MG63 (cell line): ENCODE measurements around the gene ANKRD60. TPM values are rescaled to one million over a fixed set of nuclear protein-coding genes. Genes with fewer than 3 reads are reported as not detected.

Experiments used
- DNase-seq: peaks from one replicate; pipeline ENCODE4 v3.0.0-alpha.2; 2020
- H3K27me3 ChIP-seq: fragments of 250-450 bp; sonication (Bioruptor Pico); 2 replicates; pipeline ENCODE4 v1.5.1; 2020; ENCODE audit warnings: mild to moderate bottlenecking, moderate library complexity
- H3K36me3 ChIP-seq: fragments of 250-450 bp; sonication (Bioruptor Pico); 2 replicates; pipeline ENCODE4 v1.5.1; 2020; ENCODE audit warnings: mild to moderate bottlenecking, moderate library complexity
- H3K4me3 ChIP-seq: fragments of 250-450 bp; sonication (Bioruptor Pico); 2 replicates; pipeline ENCODE4 v1.5.1; 2020; ENCODE audit warnings: mild to moderate bottlenecking, moderate library complexity
- H3K9me3 ChIP-seq: fragments of 250-450 bp; sonication (Bioruptor Pico); 2 replicates; pipeline ENCODE4 v1.5.1; 2020; ENCODE audit warnings: mild to moderate bottlenecking, moderate library complexity
- total RNA-seq: library from RNA; depleted of rRNA; stranded (reverse); fragments of >200 nt; shearing (Covaris generic); gene quantifications from 2 replicates; pipeline ENCODE4 v1.2.3, GENCODE V29; 2014; ENCODE audit warnings: low replicate concordance

The ANKRD60 gene
- total RNA-seq, 1 experiment from 2014 or later = not detected

- Histone ChIP-seq H3K27me3 (no peaks in the 10 kb centered on the region), H3K36me3 (peaks cover 9% of the 10 kb centered on the region), H3K9me3 (peaks cover 8% of the 10 kb centered on the region), H3K4me3 (no peak overlapping the region)
- DNase-seq = no peak
Observed at GRCh38 chr20:58251348-58251978, 23.0 kb upstream of the ANKRD60 start.

GRCh38 chr20:58246346-58246745 lies 17.9 kb upstream of the ANKRD60 start:
- H3K36me3 ChIP-seq = peaks cover 29% of the 10 kb centered on the region
- no peak overlapping the region for H3K4me3 ChIP-seq
- H3K27me3 ChIP-seq = no peaks in the 10 kb centered on the region
- H3K9me3 ChIP-seq = no peaks in the 10 kb centered on the region
- DNase-seq = no peak

GRCh38 chr20:58245931-58246330 lies 17.5 kb upstream of the ANKRD60 start:
- H3K27me3 ChIP-seq = no peaks in the 10 kb centered on the region
- H3K36me3 ChIP-seq = peaks cover 29% of the 10 kb centered on the region
- no peak overlapping the region for H3K4me3 ChIP-seq
- H3K9me3 ChIP-seq = no peaks in the 10 kb centered on the region
- no peak for DNase-seq

- H3K9me3 ChIP-seq = no peaks in the 10 kb centered on the region
- DNase-seq = no peak
- no peak overlapping the region for H3K4me3 ChIP-seq
- H3K36me3 ChIP-seq = peaks cover 29% of the 10 kb centered on the region
- no peaks in the 10 kb centered on the region for H3K27me3 ChIP-seq
Observed at GRCh38 chr20:58245181-58245891, 16.9 kb upstream of the ANKRD60 start.

GRCh38 chr20:58244517-58245030 lies 16.1 kb upstream of the ANKRD60 start:
- H3K27me3 ChIP-seq = no peaks in the 10 kb centered on the region
- peaks cover 29% of the 10 kb centered on the region for H3K36me3 ChIP-seq
- no peaks in the 10 kb centered on the region for H3K9me3 ChIP-seq
- no peak for DNase-seq
- no peak overlapping the region for H3K4me3 ChIP-seq

GRCh38 chr20:58243653-58244410 lies 15.4 kb upstream of the ANKRD60 start:
- H3K36me3 ChIP-seq = peaks cover 29% of the 10 kb centered on the region
- no peak overlapping the region for H3K4me3 ChIP-seq
- H3K9me3 ChIP-seq = no peaks in the 10 kb centered on the region
- no peaks in the 10 kb centered on the region for H3K27me3 ChIP-seq
- DNase-seq = no peak

- no peaks in the 10 kb centered on the region for H3K9me3 ChIP-seq
- H3K4me3 ChIP-seq = no peak overlapping the region
- H3K27me3 ChIP-seq = no peaks in the 10 kb centered on the region
- H3K36me3 ChIP-seq = peaks cover 29% of the 10 kb centered on the region
- no peak for DNase-seq
Observed at GRCh38 chr20:58242824-58243223, 14.4 kb upstream of the ANKRD60 start.

- no peak for DNase-seq
Observed at GRCh38 chr20:58241766-58242465, 13.5 kb upstream of the ANKRD60 start.

GRCh38 chr20:58240471-58240870 lies 12.0 kb upstream of the ANKRD60 start:
- Histone ChIP-seq H3K4me3 (no peak overlapping the region), H3K36me3 (peaks cover 15% of the 10 kb centered on the region), H3K27me3 (no peaks in the 10 kb centered on the region), H3K9me3 (no peaks in the 10 kb centered on the region)
- DNase-seq = no peak

More at GRCh38 chr20:58241766-58242465, 13.5 kb upstream of the ANKRD60 start:
- Histone ChIP-seq H3K27me3 (no peaks in the 10 kb centered on the region), H3K36me3 (peaks cover 24% of the 10 kb centered on the region), H3K4me3 (no peak overlapping the region), H3K9me3 (no peaks in the 10 kb centered on the region)

- no peak for DNase-seq
- H3K27me3 ChIP-seq = no peaks in the 10 kb centered on the region
- H3K36me3 ChIP-seq = peaks cover 13% of the 10 kb centered on the region
- H3K4me3 ChIP-seq = no peak overlapping the region
- no peaks in the 10 kb centered on the region for H3K9me3 ChIP-seq
Observed at GRCh38 chr20:58239216-58239615, 10.8 kb upstream of the ANKRD60 start.

- DNase-seq = no peak
- Histone ChIP-seq H3K27me3 (no peaks in the 10 kb centered on the region), H3K9me3 (no peaks in the 10 kb centered on the region), H3K36me3 (peaks cover 8% of the 10 kb centered on the region), H3K4me3 (no peak overlapping the region)
Observed at GRCh38 chr20:58238490-58238889, 10.0 kb upstream of the ANKRD60 start.

GRCh38 chr20:58237318-58238132 lies 9.1 kb upstream of the ANKRD60 start:
- no peaks in the 10 kb centered on the region for H3K27me3 ChIP-seq
- no peaks in the 10 kb centered on the region for H3K9me3 ChIP-seq
- DNase-seq = no peak
- peaks cover 3% of the 10 kb centered on the region; the same call in 1 of the 2 replicates for H3K36me3 ChIP-seq
- peak overlapping the region; percentile 57 for H3K4me3 ChIP-seq

GRCh38 chr20:58236612-58237317 lies 8.3 kb upstream of the ANKRD60 start:
- Histone ChIP-seq H3K36me3 (peaks cover 3% of the 10 kb centered on the region; the same call in 1 of the 2 replicates), H3K4me3 (peak overlapping the region; percentile 57), H3K27me3 (no peaks in the 10 kb centered on the region), H3K9me3 (no peaks in the 10 kb centered on the region)
- peak; percentile 81 for DNase-seq

- peaks cover 3% of the 10 kb centered on the region; the same call in 1 of the 2 replicates for H3K36me3 ChIP-seq
- H3K27me3 ChIP-seq = no peaks in the 10 kb centered on the region
- no peaks in the 10 kb centered on the region for H3K9me3 ChIP-seq
- no peak overlapping the region for H3K4me3 ChIP-seq
- DNase-seq = no peak
Observed at GRCh38 chr20:58235010-58235409, 6.6 kb upstream of the ANKRD60 start.

- peak; percentile 31 for DNase-seq
- H3K36me3 ChIP-seq = peaks cover 3% of the 10 kb centered on the region; the same call in 1 of the 2 replicates
- H3K9me3 ChIP-seq = no peaks in the 10 kb centered on the region
- no peak overlapping the region for H3K4me3 ChIP-seq
- no peaks in the 10 kb centered on the region for H3K27me3 ChIP-seq
Observed at GRCh38 chr20:58233881-58234528, 5.6 kb upstream of the ANKRD60 start.
